OCI-LY7 (cell line): ENCODE results near the gene INSIG2.

Experiments used
- EZH2phosphoT487 ChIP-seq: fragments of 200-600 bp; sonication (generic); IDR thresholded peaks from 2 replicates; pipeline ENCODE4 v1.6.1; 2018; ENCODE audit warnings: low read depth, borderline replicate concordance, mild to moderate bottlenecking, mixed run types, antibody characterized with exemption, low read length, moderate library complexity, mixed read lengths
- TF ChIP-seq, protein P1 (sequence below): fragments of 200-600 bp; sonication (generic); conservative IDR thresholded peaks from 2 replicates; pipeline ENCODE4 v1.5.1; 2014; ENCODE audit warnings: mild to moderate bottlenecking, antibody characterized with exemption, low read length, moderate library complexity, mixed read lengths

DNA sequence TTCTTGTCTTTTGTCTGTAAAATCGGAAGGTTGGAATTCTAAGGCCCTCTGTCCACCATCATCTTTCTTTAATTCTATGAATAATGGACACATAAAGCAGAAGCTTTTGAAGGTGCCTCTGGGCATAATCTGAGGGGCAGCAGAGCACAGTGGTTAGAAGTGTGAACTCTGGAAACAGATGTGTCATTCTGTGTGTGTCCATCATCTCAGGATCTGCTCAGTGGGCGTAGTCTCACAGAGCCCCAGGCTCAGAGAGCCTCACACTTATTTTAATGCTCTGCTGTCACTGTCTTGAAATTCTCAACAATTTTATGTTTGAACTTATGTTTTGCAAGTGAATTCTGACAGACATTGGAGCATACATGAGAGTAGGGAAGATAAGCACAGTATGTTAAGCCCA is 43.4 kb upstream of the INSIG2 start:
- TF ChIP-seq, protein P1, sequence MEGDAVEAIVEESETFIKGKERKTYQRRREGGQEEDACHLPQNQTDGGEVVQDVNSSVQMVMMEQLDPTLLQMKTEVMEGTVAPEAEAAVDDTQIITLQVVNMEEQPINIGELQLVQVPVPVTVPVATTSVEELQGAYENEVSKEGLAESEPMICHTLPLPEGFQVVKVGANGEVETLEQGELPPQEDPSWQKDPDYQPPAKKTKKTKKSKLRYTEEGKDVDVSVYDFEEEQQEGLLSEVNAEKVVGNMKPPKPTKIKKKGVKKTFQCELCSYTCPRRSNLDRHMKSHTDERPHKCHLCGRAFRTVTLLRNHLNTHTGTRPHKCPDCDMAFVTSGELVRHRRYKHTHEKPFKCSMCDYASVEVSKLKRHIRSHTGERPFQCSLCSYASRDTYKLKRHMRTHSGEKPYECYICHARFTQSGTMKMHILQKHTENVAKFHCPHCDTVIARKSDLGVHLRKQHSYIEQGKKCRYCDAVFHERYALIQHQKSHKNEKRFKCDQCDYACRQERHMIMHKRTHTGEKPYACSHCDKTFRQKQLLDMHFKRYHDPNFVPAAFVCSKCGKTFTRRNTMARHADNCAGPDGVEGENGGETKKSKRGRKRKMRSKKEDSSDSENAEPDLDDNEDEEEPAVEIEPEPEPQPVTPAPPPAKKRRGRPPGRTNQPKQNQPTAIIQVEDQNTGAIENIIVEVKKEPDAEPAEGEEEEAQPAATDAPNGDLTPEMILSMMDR, result no peak
- TF ChIP-seq EZH2phosphoT487, result no peak
